OCI-LY3 (cell line): Measurements from ENCODE around the gene OR2T29.
"Not testable (repeated sequence)": the region's sequence is repeated elsewhere in the genome, so short reads cannot be mapped to it uniquely, and the experiment has no call there.

ENCODE experiments used
- H2AFZ ChIP-seq: fragments of 200-600, 300-600 bp; shearing (Covaris generic); 2 replicates; pipeline ENCODE4 v1.6.0; 2014; ENCODE audit warnings: antibody characterized with exemption, low read depth, low read length
- H3K27ac ChIP-seq: fragments of 200-600, 300-600 bp; sonication (generic); 2 replicates; pipeline ENCODE4 v1.5.1; 2014; ENCODE audit warnings: mild to moderate bottlenecking, low read length, moderate library complexity, mixed read lengths
- H3K27me3 ChIP-seq: fragments of 200-600, 300-600 bp; sonication (generic); 2 replicates; pipeline ENCODE4 v1.6.1; 2014; ENCODE audit warnings: low read depth, low read length, mixed read lengths
- H3K36me3 ChIP-seq: fragments of 200-600, 300-600 bp; sonication (generic); replicated peaks from 2 replicates; pipeline ENCODE3; 2014; ENCODE audit warnings: low read depth, low read length, mixed read lengths
- H3K4me1 ChIP-seq: fragments of 300-600, 200-600 bp; sonication (generic); 2 replicates; pipeline ENCODE4 v1.6.1; 2014; ENCODE audit warnings: low read length, mixed read lengths
- H3K4me2 ChIP-seq: fragments of 200-600, 300-600 bp; sonication (generic); 2 replicates; pipeline ENCODE4 v1.6.1; 2014; ENCODE audit warnings: low read length, mixed read lengths
- H3K4me3 ChIP-seq: fragments of 300-600, 200-600 bp; sonication (generic); 2 replicates; pipeline ENCODE4 v1.5.1; 2014; ENCODE audit warnings: antibody characterized with exemption, mild to moderate bottlenecking, low read length, moderate library complexity
- H3K79me2 ChIP-seq: fragments of 300-600, 200-600 bp; shearing (Covaris generic); 2 replicates; pipeline ENCODE4 v1.6.1; 2014; ENCODE audit warnings: mild to moderate bottlenecking, low read length, mixed read lengths
- H3K9ac ChIP-seq: fragments of 300-600, 200-600 bp; shearing (Covaris generic); 2 replicates; pipeline ENCODE4 v1.6.0; 2014; ENCODE audit warnings: mild to moderate bottlenecking, low read length, moderate library complexity
- H3K9me3 ChIP-seq: fragments of 200-600, 300-600 bp; shearing (Covaris generic); 2 replicates; pipeline ENCODE4 v1.6.1; 2014; ENCODE audit warnings: low read length, mixed read lengths; ENCODE audit not compliant: insufficient read depth
- H4K20me1 ChIP-seq: fragments of 200-600, 300-600 bp; sonication (generic); 2 replicates; pipeline ENCODE4 v1.6.1; 2016; ENCODE audit warnings: low read length, mixed read lengths; ENCODE audit not compliant: insufficient read depth
- EZH2phosphoT487 ChIP-seq: fragments of 200-600 bp; shearing (Covaris generic); IDR thresholded peaks from 2 replicates; pipeline ENCODE4 v1.6.1; 2018; ENCODE audit warnings: antibody characterized with exemption, mixed run types, low read depth
- TF ChIP-seq, protein P1 (sequence below): fragments of 200-600, 300-600 bp; sonication (generic); IDR thresholded peaks from 2 replicates; pipeline ENCODE4 v1.5.1; 2014; ENCODE audit warnings: antibody characterized with exemption, low read length, low read depth

OR2T29 gene

DNA sequence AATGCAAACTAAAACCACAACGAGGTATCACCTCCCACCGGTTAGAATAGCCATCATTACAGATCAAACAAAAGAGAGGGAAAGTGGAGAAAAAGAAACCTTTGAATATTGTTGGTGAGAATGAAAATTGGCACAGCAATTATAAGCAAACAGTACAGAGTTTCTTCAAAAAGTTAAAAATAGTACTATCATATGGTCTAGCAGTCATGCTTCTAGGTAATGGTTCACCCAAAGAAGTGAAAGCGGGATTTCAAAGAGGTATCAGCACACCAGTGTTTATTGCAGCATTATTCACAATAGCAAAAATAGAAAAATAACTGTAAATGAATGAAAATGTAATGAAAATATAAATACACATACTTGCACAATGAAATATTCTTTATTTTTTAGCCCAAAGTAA, 26.8 kb upstream of the OR2T29 start:
- H3K9me3 ChIP-seq, result no peaks in the 10 kb centered on the region
- no peak overlapping the region for H3K4me3 ChIP-seq
- H3K4me2 ChIP-seq, result no peak overlapping the region
- no peak overlapping the region for H3K27ac ChIP-seq
- H3K27me3 ChIP-seq, result no peaks in the 10 kb centered on the region
- H3K79me2 ChIP-seq, result no peaks in the 10 kb centered on the region
- no peaks in the 10 kb centered on the region for H4K20me1 ChIP-seq
- H3K4me1 ChIP-seq, result no peaks in the 10 kb centered on the region
- H3K36me3 ChIP-seq, result no peaks in the 10 kb centered on the region
- no peak overlapping the region for H2AFZ ChIP-seq
- TF ChIP-seq, protein P1, sequence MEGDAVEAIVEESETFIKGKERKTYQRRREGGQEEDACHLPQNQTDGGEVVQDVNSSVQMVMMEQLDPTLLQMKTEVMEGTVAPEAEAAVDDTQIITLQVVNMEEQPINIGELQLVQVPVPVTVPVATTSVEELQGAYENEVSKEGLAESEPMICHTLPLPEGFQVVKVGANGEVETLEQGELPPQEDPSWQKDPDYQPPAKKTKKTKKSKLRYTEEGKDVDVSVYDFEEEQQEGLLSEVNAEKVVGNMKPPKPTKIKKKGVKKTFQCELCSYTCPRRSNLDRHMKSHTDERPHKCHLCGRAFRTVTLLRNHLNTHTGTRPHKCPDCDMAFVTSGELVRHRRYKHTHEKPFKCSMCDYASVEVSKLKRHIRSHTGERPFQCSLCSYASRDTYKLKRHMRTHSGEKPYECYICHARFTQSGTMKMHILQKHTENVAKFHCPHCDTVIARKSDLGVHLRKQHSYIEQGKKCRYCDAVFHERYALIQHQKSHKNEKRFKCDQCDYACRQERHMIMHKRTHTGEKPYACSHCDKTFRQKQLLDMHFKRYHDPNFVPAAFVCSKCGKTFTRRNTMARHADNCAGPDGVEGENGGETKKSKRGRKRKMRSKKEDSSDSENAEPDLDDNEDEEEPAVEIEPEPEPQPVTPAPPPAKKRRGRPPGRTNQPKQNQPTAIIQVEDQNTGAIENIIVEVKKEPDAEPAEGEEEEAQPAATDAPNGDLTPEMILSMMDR, result no peak
- no peak for TF ChIP-seq EZH2phosphoT487
- no peak overlapping the region for H3K9ac ChIP-seq

GRCh38 chr1:248585266-248585665, 22.7 kb upstream of the OR2T29 start:
- H3K4me1 ChIP-seq, result no peaks in the 10 kb centered on the region
- H3K4me2 ChIP-seq, result no peak overlapping the region
- H4K20me1 ChIP-seq, result no peaks in the 10 kb centered on the region
- H3K36me3 ChIP-seq, result no peaks in the 10 kb centered on the region
- no peak overlapping the region for H3K27ac ChIP-seq
- no peak overlapping the region for H3K9ac ChIP-seq
- H3K79me2 ChIP-seq, result no peaks in the 10 kb centered on the region
- no peak overlapping the region for H3K4me3 ChIP-seq
- no peaks in the 10 kb centered on the region for H3K9me3 ChIP-seq
- TF ChIP-seq, protein P1, result no peak
- TF ChIP-seq EZH2phosphoT487, result no peak
- no peaks in the 10 kb centered on the region for H3K27me3 ChIP-seq
- H2AFZ ChIP-seq, result no peak overlapping the region

DNA sequence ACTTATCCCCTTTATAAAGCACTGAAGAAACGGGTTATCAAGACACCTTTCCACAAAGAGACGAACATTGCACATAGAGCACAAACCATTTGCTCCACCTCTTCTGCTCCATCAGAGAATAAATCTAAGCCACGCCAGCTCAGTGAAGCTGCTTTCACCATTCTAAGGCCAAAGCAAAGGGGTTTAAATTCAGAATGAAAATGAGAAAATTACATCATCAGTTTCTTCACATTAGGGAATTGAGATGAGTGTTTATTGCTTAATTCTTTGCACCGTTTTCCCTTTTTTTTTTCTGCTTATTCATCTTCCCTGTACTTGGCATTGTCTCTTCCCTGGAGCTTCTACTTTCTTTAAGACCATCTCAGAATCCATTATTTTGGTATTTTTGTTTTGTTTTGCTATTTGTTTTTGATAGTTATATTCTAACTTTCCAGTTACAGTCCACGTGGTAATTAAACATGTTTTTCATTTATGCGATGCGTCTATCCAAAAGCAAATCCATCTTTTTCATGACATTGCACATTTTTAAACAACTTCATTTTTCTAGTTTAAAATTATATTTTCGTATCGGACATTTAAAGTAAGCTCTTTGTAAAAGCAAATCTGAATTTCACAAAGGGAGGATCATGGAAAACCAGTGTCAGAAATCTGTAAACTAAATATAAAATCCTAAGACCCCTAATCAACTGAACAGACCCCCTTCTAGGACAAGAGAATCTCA, 13.8 kb upstream of the OR2T29 start:
- no peak overlapping the region for H3K4me3 ChIP-seq
- TF ChIP-seq, protein P1, result no peak
- no peak for TF ChIP-seq EZH2phosphoT487
- H3K4me2 ChIP-seq, result no peak overlapping the region
- no peaks in the 10 kb centered on the region for H3K4me1 ChIP-seq
- no peaks in the 10 kb centered on the region for H4K20me1 ChIP-seq
- no peaks in the 10 kb centered on the region for H3K36me3 ChIP-seq
- no peaks in the 10 kb centered on the region for H3K9me3 ChIP-seq
- no peak overlapping the region for H2AFZ ChIP-seq
- no peak overlapping the region for H3K9ac ChIP-seq
- no peaks in the 10 kb centered on the region for H3K27me3 ChIP-seq
- H3K79me2 ChIP-seq, result no peaks in the 10 kb centered on the region
- H3K27ac ChIP-seq, result no peak overlapping the region

DNA sequence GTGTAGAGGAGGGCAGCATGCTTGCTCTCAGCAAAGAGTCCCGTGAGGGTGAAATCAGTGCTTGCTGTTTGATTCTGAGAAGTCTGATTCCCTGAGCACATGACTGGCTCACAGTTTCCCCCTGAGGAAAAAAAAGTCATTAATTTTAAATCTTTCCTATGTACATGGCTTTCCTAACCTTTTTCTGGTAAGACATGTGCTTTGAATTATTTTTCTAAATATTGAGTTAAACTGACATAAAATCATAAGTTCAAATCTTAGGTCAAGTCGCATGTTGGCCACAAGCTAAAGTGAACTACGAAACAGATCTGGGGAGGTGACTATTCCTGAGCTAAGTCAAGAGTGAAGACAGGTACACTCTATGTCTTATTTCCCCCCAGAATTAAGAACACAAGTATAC, 12.1 kb upstream of the OR2T29 start, which contains the start of gene OR2T34:
TSS of gene OR2T34 (minus strand) at position 101 of the 400 bp plus-strand sequence. CDS start at position 101, 0 bp downstream.
- not testable (repeated sequence) for H3K36me3 ChIP-seq, H3K9ac ChIP-seq, H4K20me1 ChIP-seq, H3K27me3 ChIP-seq, H3K27ac ChIP-seq, H2AFZ ChIP-seq, H3K4me2 ChIP-seq, H3K79me2 ChIP-seq, H3K9me3 ChIP-seq, H3K4me3 ChIP-seq, H3K4me1 ChIP-seq

DNA sequence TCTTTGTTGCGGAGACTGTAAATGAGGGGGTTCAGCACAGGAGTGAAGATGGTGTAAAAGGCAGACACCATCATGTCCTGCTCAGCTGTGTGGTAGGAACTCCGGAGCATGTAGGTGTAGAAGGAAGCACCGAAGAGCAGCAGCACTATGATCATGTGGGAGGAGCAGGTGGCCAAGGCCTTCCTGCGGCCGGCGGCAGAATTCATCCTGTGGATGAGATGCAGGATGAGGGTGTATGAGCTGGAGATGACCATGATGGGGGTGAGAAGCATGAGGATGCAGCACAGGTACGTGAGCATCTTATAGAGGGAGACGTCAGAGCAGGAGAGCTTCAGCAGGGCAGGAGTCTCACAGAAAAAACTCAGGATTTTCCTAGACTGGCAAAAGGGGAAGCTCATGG, 11.3 kb upstream of the OR2T29 start:
- H3K27ac ChIP-seq, H3K9me3 ChIP-seq, H3K27me3 ChIP-seq, H3K9ac ChIP-seq, H3K4me1 ChIP-seq, H3K79me2 ChIP-seq, H3K4me3 ChIP-seq, H3K4me2 ChIP-seq, H3K36me3 ChIP-seq, H2AFZ ChIP-seq, H4K20me1 ChIP-seq: not testable (repeated sequence)

- H2AFZ ChIP-seq, H3K4me2 ChIP-seq, H4K20me1 ChIP-seq, H3K36me3 ChIP-seq, H3K79me2 ChIP-seq, H3K27me3 ChIP-seq, H3K27ac ChIP-seq, H3K9ac ChIP-seq, H3K4me1 ChIP-seq, H3K4me3 ChIP-seq, H3K9me3 ChIP-seq: not testable (repeated sequence)
Observed at GRCh38 chr1:248572049-248572448, 9.5 kb upstream of the OR2T29 start.

- H3K9ac ChIP-seq, H3K9me3 ChIP-seq, H3K36me3 ChIP-seq, H4K20me1 ChIP-seq, H3K79me2 ChIP-seq, H3K4me3 ChIP-seq, H3K4me1 ChIP-seq, H3K27ac ChIP-seq, H3K27me3 ChIP-seq, H2AFZ ChIP-seq, H3K4me2 ChIP-seq: not testable (repeated sequence)
Observed at GRCh38 chr1:248570811-248571210, 8.2 kb upstream of the OR2T29 start.
